LNCAP (cell line): ENCODE data around the gene CYP4F22.

Experiments used
- CTCF ChIP-seq: fragments of 450-650 bp; IDR thresholded peaks from 2 replicates; pipeline ENCODE4 v1.5.1; 2017; ENCODE audit warnings: mild to moderate bottlenecking

The CYP4F22 gene

GRCh38 chr19:15577184-15577771, 69.0 kb downstream of the CYP4F22 start:
- TF ChIP-seq CTCF = no peak

GRCh38 chr19:15583346-15583745, 75.0 kb downstream of the CYP4F22 start:
- TF ChIP-seq CTCF = no peak

GRCh38 chr19:15584095-15584494, 75.8 kb downstream of the CYP4F22 start:
- TF ChIP-seq CTCF = no peak

GRCh38 chr19:15584541-15585115, 76.3 kb downstream of the CYP4F22 start:
- peak; percentile 97 for TF ChIP-seq CTCF

- TF ChIP-seq CTCF = no peak
These were observed 79.3 kb downstream of the CYP4F22 start for GRCh38 chr19:15587663-15588062.

GRCh38 chr19:15588265-15588664, 79.9 kb downstream of the CYP4F22 start:
- no peak for TF ChIP-seq CTCF

- no peak for TF ChIP-seq CTCF
These were observed 81.6 kb downstream of the CYP4F22 start for GRCh38 chr19:15589760-15590451.
